Jurkat, Clone E6-1 (cell line): ENCODE data around the gene ROPN1B. TPM values are rescaled to one million over a fixed set of nuclear protein-coding genes. Genes with fewer than 3 reads are reported as not detected.
"Not testable (repeated sequence)": the region's sequence is repeated elsewhere in the genome, so short reads cannot be mapped to it uniquely, and the experiment has no call there.

ENCODE experiments used
- DNase-seq: peaks from one replicate; pipeline ENCODE4 v3.0.0-alpha.2; 2011; ENCODE audit warnings: low read depth, low spot score
- H3K4me3 ChIP-seq: 2 replicates; pipeline ENCODE4 v1.5.1; 2011; ENCODE audit warnings: mild to moderate bottlenecking, low read length, control low read depth, moderate library complexity
- polyA plus RNA-seq: library from polyadenylated mRNA; unstranded; fragments of >200 nt; gene quantifications from one replicate; pipeline ENCODE4 v1.2.1, GENCODE V29; 2012; ENCODE audit warnings: missing spikeins; ENCODE audit not compliant: insufficient read length, insufficient read depth

Gene ROPN1B
- polyA plus RNA-seq: 5.8 TPM

DNA sequence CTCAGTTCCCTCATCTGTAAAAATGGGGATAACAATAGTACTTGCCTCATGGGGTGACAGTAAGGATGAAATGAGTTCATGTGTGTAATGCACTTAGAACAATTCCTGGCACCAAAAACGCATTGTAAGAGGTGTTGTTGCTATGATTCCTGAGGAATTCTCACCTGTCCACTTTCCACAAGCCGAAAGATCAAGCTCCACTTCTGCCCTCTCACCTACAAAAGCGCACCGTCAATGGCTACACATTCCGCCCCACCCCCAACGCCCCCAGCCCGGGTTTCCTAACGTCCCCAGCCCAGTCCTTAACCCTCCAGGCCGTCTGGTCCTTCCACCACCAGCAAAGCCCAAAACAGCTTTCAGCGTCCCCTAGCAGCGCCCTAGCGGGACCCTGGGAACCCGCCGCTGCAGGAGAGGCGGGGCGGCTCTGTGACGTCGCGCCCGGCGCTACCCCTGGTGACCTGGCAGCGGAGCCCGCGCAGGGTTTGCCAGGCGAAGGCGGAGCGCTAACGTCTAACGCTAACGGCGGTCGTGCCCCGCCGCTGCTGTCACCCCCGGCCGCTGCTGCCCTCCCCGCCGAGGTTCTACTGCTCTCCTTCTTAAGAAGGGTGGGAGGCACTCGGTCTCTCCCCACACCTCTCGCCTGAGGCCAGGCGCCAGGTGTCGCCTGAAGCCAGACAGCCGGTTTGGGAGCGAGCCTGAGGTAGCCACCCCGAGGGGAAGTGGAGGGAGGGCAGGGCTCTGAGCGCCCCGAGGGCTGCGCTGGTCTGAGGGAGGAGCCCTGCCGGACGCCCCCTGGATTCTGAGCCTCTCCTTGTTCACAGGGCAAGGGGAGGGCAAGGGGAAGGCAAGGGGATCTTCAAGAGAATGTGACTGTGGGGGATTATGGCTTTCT lies at the start of gene ROPN1B:
Gene ROPN1B (plus strand): TSS at position 478 of the 892 bp plus-strand sequence. CDS start 2,877 bp downstream, outside the sequence.
- DNase-seq: not testable (repeated sequence)
- H3K4me3 ChIP-seq: peak within 1 kb of the TSS; percentile 23

DNA sequence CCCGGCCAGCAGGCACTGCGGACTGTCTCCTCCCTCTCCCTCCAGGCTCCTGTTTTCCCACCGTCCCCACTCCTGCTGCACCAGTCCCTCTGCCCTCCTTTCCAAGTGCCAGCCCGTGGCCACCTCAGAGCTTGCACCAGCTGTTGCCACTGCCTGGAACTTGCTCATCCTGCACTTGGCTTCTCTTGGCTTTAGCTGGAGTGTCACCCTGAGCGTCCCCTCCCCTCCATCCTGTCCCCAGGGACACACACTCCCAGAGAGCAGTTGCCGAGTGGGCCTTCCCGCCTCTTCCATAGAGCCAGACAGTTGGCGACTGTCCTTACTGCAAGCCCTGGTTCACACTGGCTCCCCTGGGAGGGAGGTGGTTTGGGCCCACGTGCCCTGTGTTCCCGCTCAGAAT lies 48.8 kb upstream of the ROPN1B start:
- H3K4me3 ChIP-seq, DNase-seq: not testable (repeated sequence)

DNA sequence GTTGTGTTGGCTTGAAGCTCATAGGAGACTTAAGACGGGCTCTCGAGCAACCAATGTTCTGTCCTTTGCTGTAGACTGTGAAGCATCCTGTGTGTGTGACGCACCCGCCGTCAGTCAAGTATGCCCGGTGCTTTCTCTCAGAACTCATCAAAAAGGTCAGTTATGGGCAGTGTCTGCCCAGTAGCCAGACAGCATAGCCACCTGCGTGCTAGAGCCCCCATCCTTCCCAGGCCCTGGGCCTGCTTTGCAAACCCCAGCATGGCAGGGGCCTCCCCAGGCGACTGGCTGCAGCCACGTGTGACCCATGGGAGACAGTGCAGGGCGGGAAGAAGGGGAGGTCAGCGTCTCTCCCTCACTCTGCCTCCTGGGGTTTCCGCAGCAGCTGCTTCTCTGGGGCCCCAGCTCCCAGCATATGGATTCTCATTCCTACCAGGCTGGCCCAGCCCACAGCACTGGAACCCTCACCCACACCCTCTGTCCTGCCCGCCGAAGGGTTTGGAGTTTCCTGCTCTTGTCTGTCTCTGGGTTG lies 48.2 kb upstream of the ROPN1B start:
- not testable (repeated sequence) for H3K4me3 ChIP-seq, DNase-seq

DNA sequence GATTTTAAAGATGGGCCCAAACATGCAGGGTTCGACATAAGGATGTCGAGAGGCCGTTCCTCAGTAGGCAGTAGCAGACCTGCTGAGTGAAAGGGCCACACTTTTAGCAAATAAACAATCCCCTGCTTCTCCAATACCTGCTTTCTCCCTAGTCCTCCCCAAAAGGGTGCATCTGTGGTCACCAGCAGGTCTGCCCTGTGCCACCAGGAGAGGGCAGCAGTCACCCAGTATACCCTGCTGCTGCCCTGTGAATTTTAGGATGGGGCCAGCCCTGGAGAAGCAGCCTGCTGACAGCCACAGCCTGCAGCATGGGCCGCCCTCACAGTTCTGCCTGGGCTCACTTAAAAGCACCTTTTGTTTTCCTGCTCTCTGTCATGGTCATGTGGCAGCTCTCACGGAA lies 47.3 kb upstream of the ROPN1B start:
- peak; percentile 28 for DNase-seq
- H3K4me3 ChIP-seq: not testable (repeated sequence)

DNA sequence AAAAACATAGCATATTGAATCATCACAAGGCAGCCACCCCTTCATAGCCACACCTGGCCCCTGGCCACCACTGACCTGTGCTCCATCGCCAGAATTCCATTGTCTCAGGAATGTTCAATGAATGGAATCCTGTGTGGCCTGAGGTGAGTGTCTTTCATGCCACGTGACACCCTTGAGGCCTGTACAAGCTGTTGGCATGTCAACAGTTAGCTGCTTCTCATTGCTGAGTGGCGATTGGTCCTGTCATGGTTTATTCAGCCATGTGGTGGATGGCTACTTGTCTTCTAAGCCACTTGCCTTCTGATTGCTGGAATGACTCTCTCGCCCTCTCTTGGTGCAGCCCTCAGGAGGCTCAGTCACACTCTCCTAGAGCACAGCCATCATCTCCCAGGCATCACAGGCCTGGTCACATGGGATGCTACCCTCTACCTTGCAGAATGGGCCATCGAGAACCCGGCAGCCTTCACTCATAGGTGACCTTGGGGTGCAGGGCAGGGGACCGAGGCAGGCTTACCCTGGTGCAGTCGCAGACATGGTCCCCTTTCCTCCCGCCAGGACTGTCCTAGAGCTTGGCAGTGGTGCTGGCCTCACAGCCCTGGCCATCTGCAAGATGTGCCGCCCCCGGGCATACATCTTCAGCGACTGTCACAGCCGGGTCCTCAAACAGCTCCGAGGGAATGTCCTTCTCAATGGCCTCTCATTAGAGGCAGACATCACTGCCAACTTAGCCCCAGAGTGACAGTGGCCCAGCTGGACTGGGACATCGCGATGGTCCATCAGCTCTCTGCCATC lies 45.5 kb upstream of the ROPN1B start:
- DNase-seq, H3K4me3 ChIP-seq: not testable (repeated sequence)

DNA sequence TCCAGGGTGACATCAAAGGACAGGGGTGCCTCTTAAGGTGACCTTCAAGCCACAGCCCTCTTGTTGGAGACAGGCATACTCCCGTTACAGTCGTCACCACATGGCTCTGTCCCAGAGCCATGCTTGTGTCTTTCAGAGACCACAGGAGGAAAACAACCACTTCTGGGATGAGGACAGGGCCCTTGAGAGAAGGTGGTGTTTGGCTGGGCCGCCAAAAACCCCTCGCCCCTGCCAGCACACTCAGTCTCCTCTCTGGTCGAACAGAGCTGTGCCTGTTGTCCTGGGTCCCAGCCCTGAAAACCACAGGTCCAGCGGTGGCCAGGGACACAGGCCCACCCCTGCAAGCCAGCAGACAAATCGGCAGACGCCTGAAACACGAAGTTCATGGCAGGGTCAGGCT lies 44.7 kb upstream of the ROPN1B start:
- not testable (repeated sequence) for DNase-seq, H3K4me3 ChIP-seq

DNA sequence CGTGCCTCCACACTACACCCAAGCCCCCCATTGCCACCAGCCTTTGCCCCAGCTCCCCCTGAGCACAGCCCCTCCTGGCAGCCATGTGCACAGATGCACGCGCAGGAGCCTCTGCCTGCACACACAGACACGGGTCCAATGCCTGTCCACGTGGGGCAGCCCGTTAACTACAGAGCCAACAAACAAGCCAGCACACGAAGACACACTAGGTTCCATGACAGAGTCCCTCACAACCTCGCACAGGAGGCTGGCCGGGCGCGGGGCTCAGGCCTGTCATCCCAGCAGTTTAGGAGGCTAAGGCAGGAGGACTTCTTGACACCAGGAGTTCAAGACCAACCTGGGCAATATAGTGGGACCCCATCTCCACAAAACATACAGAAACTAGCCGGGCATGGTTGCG lies 43.3 kb upstream of the ROPN1B start:
- H3K4me3 ChIP-seq, DNase-seq: not testable (repeated sequence)

DNA sequence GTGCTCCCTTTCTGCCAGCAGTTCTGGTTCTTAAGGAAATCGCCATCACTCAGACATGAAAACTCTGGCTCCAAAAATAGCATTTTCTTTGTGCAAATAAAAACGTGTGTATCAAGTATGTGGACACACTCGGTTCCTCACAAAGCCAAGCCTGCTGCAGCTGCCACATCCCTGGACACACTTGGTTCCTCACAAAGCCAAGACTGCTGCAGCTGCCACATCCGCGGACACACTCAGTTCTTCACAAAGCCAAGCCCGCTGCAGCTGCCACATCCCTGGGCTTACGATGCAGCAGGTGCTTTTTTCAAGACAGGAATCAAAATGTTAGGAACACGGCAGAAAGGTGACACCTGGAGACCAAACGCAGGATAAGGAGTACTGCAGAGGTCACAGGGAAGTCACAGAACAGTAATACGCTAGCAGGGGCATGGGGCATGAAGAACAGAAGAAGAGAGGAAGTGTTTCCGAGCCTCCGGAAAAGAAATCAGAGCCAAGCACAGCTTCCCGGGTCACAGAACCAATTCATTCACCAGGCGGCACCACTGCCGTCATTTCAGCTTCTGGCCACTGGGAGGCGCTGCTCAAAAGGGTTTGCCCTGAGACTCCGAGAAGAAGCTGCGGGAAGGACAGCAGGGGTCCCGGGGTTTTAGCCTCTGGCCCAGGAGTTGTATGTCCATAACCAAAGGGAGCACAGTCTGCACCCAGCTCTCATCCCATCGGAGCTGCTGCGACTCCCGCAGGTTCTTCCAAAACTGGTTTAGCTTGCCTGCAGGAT lies 40.0 kb upstream of the ROPN1B start:
- peak; percentile 32 for DNase-seq
- not testable (repeated sequence) for H3K4me3 ChIP-seq

DNA sequence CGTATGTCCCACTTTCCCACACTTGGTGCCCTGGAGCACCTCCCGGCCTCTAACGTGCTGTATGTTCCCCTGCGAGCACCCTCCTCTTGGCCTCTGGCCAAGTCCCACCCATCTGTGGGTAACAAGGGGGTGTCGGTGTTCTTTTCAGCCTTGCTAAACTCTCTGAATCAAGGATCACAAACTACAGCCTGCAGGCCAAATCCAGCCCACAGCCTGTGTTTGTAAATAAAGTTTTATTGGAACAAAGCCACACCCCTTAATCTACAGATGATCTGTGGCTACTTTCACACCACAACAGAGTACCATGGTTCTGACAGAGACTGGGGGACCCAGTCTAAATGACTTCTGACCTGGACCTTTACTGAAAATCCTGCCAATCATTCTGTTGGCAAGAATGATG lies 39.2 kb upstream of the ROPN1B start:
- H3K4me3 ChIP-seq, DNase-seq: not testable (repeated sequence)

DNA sequence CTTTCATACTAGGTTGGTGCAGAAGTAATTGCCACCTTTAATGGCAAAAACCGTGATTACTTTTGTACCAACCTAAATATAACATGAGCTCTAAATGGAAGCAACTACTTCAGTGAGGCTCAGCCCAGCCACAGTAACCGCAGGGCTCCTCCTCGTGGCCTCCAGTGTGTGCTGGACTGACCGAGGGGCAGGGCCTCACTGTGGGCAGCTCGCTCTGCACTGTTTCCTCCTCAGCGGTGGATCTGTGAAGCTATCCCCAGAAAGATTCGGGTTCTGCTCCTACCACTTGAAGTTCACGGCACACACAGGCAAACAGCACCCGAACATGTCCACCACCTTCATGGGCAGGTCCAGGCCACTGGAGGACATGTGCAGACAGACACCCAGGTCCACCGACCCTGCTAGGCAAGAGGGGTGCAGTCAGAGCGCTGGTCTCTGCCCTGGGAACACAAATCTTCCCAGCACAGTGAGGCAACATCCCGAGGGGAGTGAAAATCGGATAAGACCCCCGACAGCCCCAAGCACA lies 37.6 kb upstream of the ROPN1B start:
- DNase-seq, H3K4me3 ChIP-seq: not testable (repeated sequence)

DNA sequence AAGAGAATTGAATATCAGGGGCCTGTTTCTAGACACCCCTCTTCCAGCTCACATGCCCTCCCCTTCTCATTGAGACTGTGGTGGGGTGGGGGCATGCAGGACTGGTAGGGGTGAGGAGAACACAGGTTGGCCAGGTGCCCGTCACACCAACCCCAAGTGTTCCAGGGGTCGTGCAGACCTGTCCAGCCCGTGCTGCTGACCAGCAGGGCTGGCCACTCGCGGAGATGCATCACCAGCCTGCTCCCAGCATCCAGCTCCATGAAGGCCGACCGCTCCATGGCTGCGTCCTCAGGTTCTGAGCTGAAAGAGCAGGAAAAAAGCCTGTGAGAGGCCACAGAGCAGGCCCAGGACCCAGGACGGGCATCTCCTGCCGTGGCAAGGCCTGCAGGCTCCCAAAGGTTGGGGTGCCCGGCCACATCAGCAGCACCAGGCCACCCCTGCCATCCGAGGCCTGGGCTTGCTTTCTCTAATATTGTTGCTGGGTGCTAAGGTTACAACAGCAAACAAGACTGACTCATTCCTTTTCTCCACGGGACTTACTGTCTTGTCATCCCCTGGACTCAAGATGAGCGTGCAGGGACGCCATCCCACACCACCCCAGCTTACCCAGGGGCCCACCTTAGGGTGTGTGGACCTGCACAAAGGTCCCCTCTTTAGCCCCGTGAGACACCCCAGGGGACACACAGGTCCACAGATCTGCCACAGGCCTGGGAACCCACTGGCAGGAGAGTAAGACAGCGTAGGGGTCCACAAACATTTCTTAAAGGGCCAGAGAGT lies 35.4 kb upstream of the ROPN1B start:
- H3K4me3 ChIP-seq, DNase-seq: not testable (repeated sequence)

DNA sequence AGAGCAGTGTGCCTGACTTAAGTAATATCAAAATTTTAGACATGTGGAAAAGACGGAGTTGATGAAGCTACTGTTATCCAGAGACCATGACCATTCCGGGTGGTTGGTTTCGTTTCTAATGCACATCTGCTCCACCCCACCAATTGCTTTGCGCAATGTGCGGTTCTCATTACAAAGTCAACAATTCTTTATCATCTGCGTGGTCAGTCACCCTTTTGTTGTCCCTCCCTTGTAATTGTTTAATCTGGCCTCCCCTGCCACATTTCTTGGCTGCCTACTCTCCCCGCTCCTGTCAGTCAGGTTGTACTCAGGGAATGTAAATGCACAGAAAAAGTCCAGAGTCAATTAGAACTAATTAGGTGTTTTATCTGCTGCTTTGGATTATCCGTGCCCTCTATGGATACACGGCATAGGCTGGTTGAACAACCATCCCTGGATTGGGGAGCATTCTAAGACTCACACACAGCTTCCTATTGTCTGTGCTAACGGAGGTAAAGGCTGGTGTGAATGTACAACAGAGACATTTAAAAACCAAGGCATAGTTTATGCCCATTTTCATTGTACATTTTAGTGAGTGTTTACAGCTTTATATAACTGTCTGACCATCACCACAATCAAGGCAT lies 33.6 kb upstream of the ROPN1B start:
- H3K4me3 ChIP-seq, DNase-seq: not testable (repeated sequence)

DNA sequence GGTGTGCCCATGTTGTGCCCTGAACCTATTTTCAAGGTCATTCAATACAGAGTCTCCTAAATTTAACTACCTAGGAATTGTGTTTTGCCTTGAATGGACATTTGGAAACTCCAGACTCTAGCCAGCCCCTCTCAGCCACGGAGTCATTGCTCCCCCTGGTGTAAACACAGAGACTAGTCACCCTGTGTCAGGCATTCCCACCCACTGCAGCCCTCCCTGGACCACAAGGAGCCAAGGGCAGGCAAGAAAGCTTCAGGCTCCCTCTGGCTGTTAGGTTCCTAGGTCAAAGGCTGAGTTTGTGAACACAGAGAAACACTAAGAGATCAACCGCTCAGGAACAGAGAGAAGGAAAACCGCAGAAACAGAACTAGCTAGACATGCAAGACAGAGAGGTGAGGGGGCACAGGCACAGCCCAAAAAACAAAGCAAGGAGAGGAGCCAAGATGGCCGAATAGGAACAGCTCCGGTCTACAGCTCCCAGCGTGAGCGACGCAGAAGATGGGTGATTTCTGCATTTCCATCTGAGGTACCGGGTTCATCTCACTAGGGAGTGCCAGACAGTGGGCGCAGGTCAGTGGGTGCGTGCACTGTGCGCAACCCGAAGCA lies 32.7 kb upstream of the ROPN1B start:
- not testable (repeated sequence) for DNase-seq, H3K4me3 ChIP-seq

DNA sequence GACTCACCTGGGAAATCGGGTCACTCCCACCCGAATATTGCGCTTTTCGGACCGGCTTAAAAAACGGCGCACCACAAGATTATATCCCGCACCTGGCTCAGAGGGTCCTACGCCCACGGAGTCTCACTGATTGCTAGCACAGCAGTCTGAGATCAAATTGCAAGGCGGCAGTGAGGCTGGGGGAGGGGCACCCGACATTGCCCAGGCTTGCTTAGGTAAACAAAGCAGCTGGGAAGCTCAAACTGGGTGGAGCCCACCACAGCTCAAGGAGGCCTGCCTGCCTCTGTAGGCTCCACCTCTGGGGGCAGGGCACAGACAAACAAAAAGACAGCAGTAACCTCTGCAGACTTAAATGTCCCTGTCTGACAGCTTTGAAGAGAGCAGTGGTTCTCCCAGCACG lies 32.1 kb upstream of the ROPN1B start:
- DNase-seq, H3K4me3 ChIP-seq: not testable (repeated sequence)

DNA sequence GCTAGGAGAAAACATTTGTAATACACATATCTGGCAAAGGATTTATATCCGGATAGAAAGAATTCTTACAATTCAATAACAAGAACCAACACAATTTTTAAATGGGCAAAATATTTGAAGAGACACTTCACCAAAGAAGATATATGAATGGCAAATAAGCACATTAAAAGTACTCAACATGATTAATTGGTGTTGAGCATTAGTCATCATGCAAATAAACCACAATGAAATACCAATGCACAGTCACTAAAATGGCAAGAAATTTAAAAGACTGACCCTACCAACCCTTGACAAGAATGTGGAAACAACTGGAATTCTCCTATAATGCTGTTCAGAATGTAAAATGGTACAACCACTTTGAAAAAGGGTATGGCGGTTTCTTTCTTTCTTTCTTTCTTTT lies 21.2 kb upstream of the ROPN1B start:
- DNase-seq: not testable (repeated sequence)

DNA sequence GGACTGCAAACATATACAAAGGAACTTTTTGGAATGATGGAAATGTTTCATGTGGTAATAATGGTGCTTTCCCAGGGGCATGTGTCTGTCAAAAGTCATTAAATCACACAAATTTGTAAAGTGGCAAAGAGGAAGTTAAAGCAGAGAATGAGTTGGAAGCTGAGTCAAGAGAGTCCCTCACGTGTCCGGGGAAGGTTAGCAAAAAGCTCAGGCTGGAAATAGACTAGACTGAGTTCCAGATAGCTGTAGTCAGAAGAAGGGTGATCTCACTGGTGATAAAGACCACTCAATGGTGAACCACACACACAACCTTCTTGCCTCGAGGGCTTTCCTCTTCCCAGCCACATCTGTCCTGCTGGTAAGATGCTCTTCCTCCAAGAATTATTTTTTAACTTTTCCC lies 20.1 kb upstream of the ROPN1B start:
- not testable (repeated sequence) for DNase-seq, H3K4me3 ChIP-seq

More for the DNA sequence above, 21.2 kb upstream of the ROPN1B start:
- H3K4me3 ChIP-seq: not testable (repeated sequence)

DNA sequence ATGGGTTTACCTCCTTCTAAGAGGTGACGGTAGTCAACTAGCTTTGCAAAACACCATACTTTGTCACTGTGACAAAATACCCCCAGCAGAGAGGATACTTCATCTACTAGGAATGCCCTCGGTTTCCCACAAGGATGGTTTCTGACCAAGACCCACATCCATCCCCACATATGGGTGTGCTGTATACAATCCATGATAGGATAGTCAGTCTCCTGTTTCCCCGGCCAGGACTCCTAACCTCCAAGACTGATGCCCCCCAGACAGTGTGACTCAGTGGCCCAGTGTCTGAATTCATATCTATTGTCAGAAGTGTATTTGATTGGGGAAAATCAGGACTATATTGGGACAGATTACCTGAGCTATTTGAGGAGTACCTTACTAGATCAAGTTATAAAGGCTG lies 17.8 kb upstream of the ROPN1B start:
- not testable (repeated sequence) for DNase-seq, H3K4me3 ChIP-seq
